GM23338 (cell line): ENCODE measurements around the gene SAA1. TPM values are rescaled to one million over a fixed set of nuclear protein-coding genes. Genes with fewer than 3 reads are reported as not detected.

ENCODE experiments used
- ATAC-seq: fragments of 200-7000 bp; cut with Tn5 transposase; 3 replicates; pipeline ENCODE4 v1.9.1; 2020
- DNase-seq: peaks from one replicate; pipeline ENCODE4 v3.0.0-alpha.2; 2015; ENCODE audit warnings: low spot score
- H2AFZ ChIP-seq: fragments of 200-600 bp; sonication (generic); 2 replicates; pipeline ENCODE4 v1.8.0; 2016; ENCODE audit warnings: antibody characterized with exemption, mild to moderate bottlenecking, moderate library complexity
- H3F3A ChIP-seq: fragments of 200-600 bp; sonication (generic); replicated peaks from 2 replicates; pipeline ENCODE4 v1.8.0; 2017; ENCODE audit warnings: antibody characterized with exemption, mixed run types, low read depth
- H3K27ac ChIP-seq: fragments of 200-600 bp; sonication (generic); 2 replicates; pipeline ENCODE4 v1.6.1; 2016; ENCODE audit warnings: low read depth
- H3K27me3 ChIP-seq: fragments of 200-600 bp; sonication (generic); 2 replicates; pipeline ENCODE4 v1.8.0; 2016; ENCODE audit warnings: mild to moderate bottlenecking, mixed run types, moderate library complexity; ENCODE audit not compliant: insufficient read depth
- H3K36me3 ChIP-seq: fragments of 200-600 bp; sonication (generic); 2 replicates; pipeline ENCODE4 v1.8.0; 2016; ENCODE audit warnings: mild to moderate bottlenecking; ENCODE audit not compliant: insufficient read depth
- H3K4me1 ChIP-seq: fragments of 200-600 bp; sonication (generic); 2 replicates; pipeline ENCODE4 v1.8.0; 2016; ENCODE audit warnings: mild to moderate bottlenecking, moderate library complexity; ENCODE audit not compliant: insufficient read depth
- H3K4me2 ChIP-seq: fragments of 200-600 bp; sonication (generic); 2 replicates; pipeline ENCODE4 v1.7.1; 2017; ENCODE audit warnings: mixed run types
- H3K4me3 ChIP-seq: fragments of 200-600 bp; sonication (generic); 2 replicates; pipeline ENCODE4 v1.6.1; 2016; ENCODE audit warnings: mixed run types
- H3K79me2 ChIP-seq: fragments of 200-600 bp; sonication (generic); replicated peaks from 2 replicates; pipeline ENCODE4 v1.8.0; 2017; ENCODE audit warnings: mild to moderate bottlenecking; ENCODE audit not compliant: insufficient read depth
- H3K9me2 ChIP-seq: fragments of 200-600 bp; sonication (generic); 2 replicates; pipeline ENCODE4 v1.8.0; 2017; ENCODE audit not compliant: insufficient read depth
- H4K20me1 ChIP-seq: fragments of 200-600 bp; sonication (generic); replicated peaks from 2 replicates; pipeline ENCODE4 v1.8.0; 2017; ENCODE audit warnings: mild to moderate bottlenecking; ENCODE audit not compliant: insufficient read depth
- H3K27ac Mint-ChIP-seq: 2 replicates; pipeline ENCODE4 v1.8.0; 2020; ENCODE audit warnings: inconsistent platforms, mild to moderate bottlenecking, moderate library complexity, mixed read lengths
- H3K27me3 Mint-ChIP-seq: 3 replicates; pipeline ENCODE4 v1.8.0; 2022; ENCODE audit warnings: low read depth, mild to moderate bottlenecking, moderate library complexity, mixed read lengths, inconsistent platforms; ENCODE audit not compliant: insufficient read depth, poor library complexity
- H3K36me3 Mint-ChIP-seq: 3 replicates; pipeline ENCODE4 v1.8.0; 2021; ENCODE audit warnings: low read depth, mild to moderate bottlenecking, inconsistent platforms, moderate library complexity, mixed read lengths
- H3K4me1 Mint-ChIP-seq: 3 replicates; pipeline ENCODE4 v1.8.0; 2020; ENCODE audit warnings: mild to moderate bottlenecking, inconsistent platforms, mixed read lengths
- H3K4me3 Mint-ChIP-seq: 3 replicates; pipeline ENCODE4 v1.8.0; 2021; ENCODE audit warnings: moderate library complexity, mild to moderate bottlenecking, inconsistent platforms, mixed read lengths
- H3K9me3 Mint-ChIP-seq: 3 replicates; pipeline ENCODE4 v1.8.0; 2020; ENCODE audit warnings: moderate library complexity, mild to moderate bottlenecking, inconsistent platforms, mixed read lengths
- CREB1 ChIP-seq: fragments of 250-450 bp; sonication (Bioruptor Pico); IDR thresholded peaks from 2 replicates; pipeline ENCODE4 v1.5.0; 2020; ENCODE audit warnings: low read depth, mild to moderate bottlenecking, moderate library complexity
- EZH2 ChIP-seq: fragments of 200-600 bp; sonication (generic); IDR thresholded peaks from one replicate; pipeline ENCODE4 v1.8.0; 2017; ENCODE audit warnings: antibody characterized with exemption, mild to moderate bottlenecking, low read depth; ENCODE audit not compliant: unreplicated experiment
- EZH2phosphoT487 ChIP-seq: fragments of 200-600 bp; sonication (generic); IDR thresholded peaks from one replicate; pipeline ENCODE4 v1.8.1; 2018; ENCODE audit warnings: antibody characterized with exemption; ENCODE audit not compliant: unreplicated experiment
- JUNB ChIP-seq: IDR thresholded peaks from one replicate; pipeline ENCODE4 v1.6.1; 2016; ENCODE audit warnings: antibody characterized with exemption; ENCODE audit not compliant: unreplicated experiment
- POLR2AphosphoS5 ChIP-seq: IDR thresholded peaks from 2 replicates; pipeline ENCODE4 v1.6.1; 2016; ENCODE audit warnings: antibody characterized with exemption, low read depth
- ZNF114 ChIP-seq: fragments of 250-450 bp; sonication (Bioruptor Pico); IDR thresholded peaks from 2 replicates; pipeline ENCODE4 v1.5.0; 2020; ENCODE audit warnings: mild to moderate bottlenecking, moderate library complexity
- polyA plus RNA-seq: library from polyadenylated mRNA; unstranded; fragments of >200 nt; fragmentation: Nextera tagmentation; extraction: Ambion mirVana; gene quantifications from 2 replicates; pipeline ENCODE4 v1.2.1, GENCODE V29; 2016
- total RNA-seq: library from RNA; depleted of rRNA; stranded (reverse); fragments of >200 nt; shearing (Covaris generic); gene quantifications from 2 replicates; pipeline ENCODE4 v1.2.3, GENCODE V29; 2014
- TF ChIP-seq, protein P1 (sequence below): IDR thresholded peaks from one replicate; pipeline ENCODE4 v1.6.1; 2018; ENCODE audit warnings: antibody characterized with exemption; ENCODE audit not compliant: unreplicated experiment
- TF ChIP-seq, protein P2 (sequence below): IDR thresholded peaks from 2 replicates; pipeline ENCODE4 v1.6.1; 2016; ENCODE audit warnings: antibody characterized with exemption
- TF ChIP-seq, protein P3 (sequence below): fragments of 250-450 bp; sonication (Bioruptor Pico); IDR thresholded peaks from 2 replicates; pipeline ENCODE4 v1.5.0; 2020; ENCODE audit warnings: mild to moderate bottlenecking, moderate library complexity
- TF ChIP-seq, protein P4 (sequence below), 2 experiments: fragments of 200-600 bp in 1 of 2; sonication (generic) in 1 of 2; conservative IDR thresholded peaks; 2 replicates each; pipeline versions ENCODE4 v1.5.1 to v1.6.1; 2016 to 2017; ENCODE audit warnings: antibody characterized with exemption in 2 of 2, low read depth in 2 of 2, mild to moderate bottlenecking in 2 of 2, moderate library complexity in 1 of 2

The SAA1 gene
- total and polyA plus RNA-seq, 2 experiments from 2014 or later: not detected

DNA sequence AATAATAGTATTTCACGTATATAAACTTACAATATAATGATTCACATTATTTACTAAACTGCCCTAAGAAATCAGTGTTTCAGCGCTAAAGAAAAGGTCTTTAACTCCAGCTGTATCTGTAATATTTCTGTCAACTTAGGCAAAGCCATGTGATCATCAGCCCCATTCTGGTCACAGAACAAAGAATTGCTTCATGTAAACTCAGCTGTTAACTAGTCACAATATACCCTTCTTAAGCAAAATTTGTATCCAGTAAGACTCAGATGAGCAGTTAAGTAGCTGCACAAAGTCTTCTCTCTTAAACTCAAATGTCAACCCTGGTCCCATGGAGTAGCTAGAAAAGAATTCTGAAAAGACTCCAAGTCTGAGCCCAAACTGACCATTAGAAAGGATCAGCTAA is 29.3 kb downstream of the SAA1 start (continued):
- TF ChIP-seq EZH2 (no peak), CREB1 (CRISPR knock-in tag) (no peak)
- TF ChIP-seq, protein P1, sequence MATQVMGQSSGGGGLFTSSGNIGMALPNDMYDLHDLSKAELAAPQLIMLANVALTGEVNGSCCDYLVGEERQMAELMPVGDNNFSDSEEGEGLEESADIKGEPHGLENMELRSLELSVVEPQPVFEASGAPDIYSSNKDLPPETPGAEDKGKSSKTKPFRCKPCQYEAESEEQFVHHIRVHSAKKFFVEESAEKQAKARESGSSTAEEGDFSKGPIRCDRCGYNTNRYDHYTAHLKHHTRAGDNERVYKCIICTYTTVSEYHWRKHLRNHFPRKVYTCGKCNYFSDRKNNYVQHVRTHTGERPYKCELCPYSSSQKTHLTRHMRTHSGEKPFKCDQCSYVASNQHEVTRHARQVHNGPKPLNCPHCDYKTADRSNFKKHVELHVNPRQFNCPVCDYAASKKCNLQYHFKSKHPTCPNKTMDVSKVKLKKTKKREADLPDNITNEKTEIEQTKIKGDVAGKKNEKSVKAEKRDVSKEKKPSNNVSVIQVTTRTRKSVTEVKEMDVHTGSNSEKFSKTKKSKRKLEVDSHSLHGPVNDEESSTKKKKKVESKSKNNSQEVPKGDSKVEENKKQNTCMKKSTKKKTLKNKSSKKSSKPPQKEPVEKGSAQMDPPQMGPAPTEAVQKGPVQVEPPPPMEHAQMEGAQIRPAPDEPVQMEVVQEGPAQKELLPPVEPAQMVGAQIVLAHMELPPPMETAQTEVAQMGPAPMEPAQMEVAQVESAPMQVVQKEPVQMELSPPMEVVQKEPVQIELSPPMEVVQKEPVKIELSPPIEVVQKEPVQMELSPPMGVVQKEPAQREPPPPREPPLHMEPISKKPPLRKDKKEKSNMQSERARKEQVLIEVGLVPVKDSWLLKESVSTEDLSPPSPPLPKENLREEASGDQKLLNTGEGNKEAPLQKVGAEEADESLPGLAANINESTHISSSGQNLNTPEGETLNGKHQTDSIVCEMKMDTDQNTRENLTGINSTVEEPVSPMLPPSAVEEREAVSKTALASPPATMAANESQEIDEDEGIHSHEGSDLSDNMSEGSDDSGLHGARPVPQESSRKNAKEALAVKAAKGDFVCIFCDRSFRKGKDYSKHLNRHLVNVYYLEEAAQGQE: no peak
- TF ChIP-seq, protein P2, sequence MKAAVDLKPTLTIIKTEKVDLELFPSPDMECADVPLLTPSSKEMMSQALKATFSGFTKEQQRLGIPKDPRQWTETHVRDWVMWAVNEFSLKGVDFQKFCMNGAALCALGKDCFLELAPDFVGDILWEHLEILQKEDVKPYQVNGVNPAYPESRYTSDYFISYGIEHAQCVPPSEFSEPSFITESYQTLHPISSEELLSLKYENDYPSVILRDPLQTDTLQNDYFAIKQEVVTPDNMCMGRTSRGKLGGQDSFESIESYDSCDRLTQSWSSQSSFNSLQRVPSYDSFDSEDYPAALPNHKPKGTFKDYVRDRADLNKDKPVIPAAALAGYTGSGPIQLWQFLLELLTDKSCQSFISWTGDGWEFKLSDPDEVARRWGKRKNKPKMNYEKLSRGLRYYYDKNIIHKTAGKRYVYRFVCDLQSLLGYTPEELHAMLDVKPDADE: no peak

DNA sequence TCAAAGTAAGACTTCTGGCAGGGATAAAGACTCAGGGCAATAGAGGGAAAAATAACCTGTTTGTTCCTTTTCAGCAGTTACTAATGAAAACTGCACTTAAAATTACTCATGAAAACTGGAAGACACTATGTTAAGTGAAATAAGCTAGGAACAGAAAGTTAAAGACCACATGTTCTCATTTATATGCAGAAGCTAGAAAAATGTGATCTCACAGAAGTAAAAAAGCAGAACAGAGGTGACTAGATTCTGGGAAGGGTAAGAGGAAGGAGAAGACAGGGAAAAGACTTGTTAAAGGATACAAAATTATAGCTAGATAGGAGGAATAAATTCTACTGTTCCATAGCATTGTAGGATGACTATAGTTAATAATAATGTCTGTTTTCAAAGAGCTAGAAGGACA is 33.7 kb downstream of the SAA1 start:
- H3K27ac ChIP-seq: no peak overlapping the region
- peaks cover 46% of the 10 kb centered on the region for H3K36me3 ChIP-seq
- no peaks in the 10 kb centered on the region for H3K27me3 Mint-ChIP-seq
- peaks cover 72% of the 10 kb centered on the region for H3K36me3 Mint-ChIP-seq
- no peaks in the 10 kb centered on the region for H3K4me1 ChIP-seq
- TF ChIP-seq JUNB: no peak
- TF ChIP-seq, protein P3, sequence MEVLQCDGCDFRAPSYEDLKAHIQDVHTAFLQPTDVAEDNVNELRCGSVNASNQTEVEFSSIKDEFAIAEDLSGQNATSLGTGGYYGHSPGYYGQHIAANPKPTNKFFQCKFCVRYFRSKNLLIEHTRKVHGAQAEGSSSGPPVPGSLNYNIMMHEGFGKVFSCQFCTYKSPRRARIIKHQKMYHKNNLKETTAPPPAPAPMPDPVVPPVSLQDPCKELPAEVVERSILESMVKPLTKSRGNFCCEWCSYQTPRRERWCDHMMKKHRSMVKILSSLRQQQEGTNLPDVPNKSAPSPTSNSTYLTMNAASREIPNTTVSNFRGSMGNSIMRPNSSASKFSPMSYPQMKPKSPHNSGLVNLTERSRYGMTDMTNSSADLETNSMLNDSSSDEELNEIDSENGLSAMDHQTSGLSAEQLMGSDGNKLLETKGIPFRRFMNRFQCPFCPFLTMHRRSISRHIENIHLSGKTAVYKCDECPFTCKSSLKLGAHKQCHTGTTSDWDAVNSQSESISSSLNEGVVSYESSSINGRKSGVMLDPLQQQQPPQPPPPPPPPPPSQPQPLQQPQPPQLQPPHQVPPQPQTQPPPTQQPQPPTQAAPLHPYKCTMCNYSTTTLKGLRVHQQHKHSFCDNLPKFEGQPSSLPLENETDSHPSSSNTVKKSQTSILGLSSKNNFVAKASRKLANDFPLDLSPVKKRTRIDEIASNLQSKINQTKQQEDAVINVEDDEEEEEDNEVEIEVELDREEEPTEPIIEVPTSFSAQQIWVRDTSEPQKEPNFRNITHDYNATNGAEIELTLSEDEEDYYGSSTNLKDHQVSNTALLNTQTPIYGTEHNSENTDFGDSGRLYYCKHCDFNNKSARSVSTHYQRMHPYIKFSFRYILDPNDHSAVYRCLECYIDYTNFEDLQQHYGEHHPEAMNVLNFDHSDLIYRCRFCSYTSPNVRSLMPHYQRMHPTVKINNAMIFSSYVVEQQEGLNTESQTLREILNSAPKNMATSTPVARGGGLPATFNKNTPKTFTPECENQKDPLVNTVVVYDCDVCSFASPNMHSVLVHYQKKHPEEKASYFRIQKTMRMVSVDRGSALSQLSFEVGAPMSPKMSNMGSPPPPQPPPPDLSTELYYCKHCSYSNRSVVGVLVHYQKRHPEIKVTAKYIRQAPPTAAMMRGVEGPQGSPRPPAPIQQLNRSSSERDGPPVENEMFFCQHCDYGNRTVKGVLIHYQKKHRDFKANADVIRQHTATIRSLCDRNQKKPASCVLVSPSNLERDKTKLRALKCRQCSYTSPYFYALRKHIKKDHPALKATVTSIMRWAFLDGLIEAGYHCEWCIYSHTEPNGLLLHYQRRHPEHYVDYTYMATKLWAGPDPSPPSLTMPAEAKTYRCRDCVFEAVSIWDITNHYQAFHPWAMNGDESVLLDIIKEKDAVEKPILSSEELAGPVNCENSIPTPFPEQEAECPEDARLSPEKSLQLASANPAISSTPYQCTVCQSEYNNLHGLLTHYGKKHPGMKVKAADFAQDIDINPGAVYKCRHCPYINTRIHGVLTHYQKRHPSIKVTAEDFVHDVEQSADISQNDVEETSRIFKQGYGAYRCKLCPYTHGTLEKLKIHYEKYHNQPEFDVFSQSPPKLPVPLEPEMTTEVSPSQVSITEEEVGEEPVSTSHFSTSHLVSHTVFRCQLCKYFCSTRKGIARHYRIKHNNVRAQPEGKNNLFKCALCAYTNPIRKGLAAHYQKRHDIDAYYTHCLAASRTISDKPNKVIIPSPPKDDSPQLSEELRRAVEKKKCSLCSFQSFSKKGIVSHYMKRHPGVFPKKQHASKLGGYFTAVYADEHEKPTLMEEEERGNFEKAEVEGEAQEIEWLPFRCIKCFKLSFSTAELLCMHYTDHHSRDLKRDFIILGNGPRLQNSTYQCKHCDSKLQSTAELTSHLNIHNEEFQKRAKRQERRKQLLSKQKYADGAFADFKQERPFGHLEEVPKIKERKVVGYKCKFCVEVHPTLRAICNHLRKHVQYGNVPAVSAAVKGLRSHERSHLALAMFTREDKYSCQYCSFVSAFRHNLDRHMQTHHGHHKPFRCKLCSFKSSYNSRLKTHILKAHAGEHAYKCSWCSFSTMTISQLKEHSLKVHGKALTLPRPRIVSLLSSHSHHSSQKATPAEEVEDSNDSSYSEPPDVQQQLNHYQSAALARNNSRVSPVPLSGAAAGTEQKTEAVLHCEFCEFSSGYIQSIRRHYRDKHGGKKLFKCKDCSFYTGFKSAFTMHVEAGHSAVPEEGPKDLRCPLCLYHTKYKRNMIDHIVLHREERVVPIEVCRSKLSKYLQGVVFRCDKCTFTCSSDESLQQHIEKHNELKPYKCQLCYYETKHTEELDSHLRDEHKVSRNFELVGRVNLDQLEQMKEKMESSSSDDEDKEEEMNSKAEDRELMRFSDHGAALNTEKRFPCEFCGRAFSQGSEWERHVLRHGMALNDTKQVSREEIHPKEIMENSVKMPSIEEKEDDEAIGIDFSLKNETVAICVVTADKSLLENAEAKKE: no peak
- no peak for TF ChIP-seq POLR2AphosphoS5
- no peak for TF ChIP-seq EZH2phosphoT487
- TF ChIP-seq, protein P2: no peak
- TF ChIP-seq, protein P4, sequence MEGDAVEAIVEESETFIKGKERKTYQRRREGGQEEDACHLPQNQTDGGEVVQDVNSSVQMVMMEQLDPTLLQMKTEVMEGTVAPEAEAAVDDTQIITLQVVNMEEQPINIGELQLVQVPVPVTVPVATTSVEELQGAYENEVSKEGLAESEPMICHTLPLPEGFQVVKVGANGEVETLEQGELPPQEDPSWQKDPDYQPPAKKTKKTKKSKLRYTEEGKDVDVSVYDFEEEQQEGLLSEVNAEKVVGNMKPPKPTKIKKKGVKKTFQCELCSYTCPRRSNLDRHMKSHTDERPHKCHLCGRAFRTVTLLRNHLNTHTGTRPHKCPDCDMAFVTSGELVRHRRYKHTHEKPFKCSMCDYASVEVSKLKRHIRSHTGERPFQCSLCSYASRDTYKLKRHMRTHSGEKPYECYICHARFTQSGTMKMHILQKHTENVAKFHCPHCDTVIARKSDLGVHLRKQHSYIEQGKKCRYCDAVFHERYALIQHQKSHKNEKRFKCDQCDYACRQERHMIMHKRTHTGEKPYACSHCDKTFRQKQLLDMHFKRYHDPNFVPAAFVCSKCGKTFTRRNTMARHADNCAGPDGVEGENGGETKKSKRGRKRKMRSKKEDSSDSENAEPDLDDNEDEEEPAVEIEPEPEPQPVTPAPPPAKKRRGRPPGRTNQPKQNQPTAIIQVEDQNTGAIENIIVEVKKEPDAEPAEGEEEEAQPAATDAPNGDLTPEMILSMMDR (conservative IDR thresholded peaks at IDR 0.05; ENCODE audit: low read depth in 2 of 2): no peak
- no peak for TF ChIP-seq CREB1 (CRISPR knock-in tag)
- no peak for TF ChIP-seq EZH2
- no peak for TF ChIP-seq ZNF114 (CRISPR knock-in tag)
- DNase-seq (no peak), ATAC-seq (no peak)
- no peak overlapping the region for H3K27ac Mint-ChIP-seq
- H2AFZ ChIP-seq: no peak overlapping the region
- H3K4me1 Mint-ChIP-seq: no peaks in the 10 kb centered on the region
- no peak overlapping the region for H3K4me2 ChIP-seq
- H3K9me2 ChIP-seq: no peaks in the 10 kb centered on the region
- H3K9me3 Mint-ChIP-seq: no peaks in the 10 kb centered on the region
- no peaks in the 10 kb centered on the region for H3F3A ChIP-seq
- H3K27me3 ChIP-seq: no peaks in the 10 kb centered on the region
- no peaks in the 10 kb centered on the region for H3K79me2 ChIP-seq
- no peak overlapping the region for H3K4me3 Mint-ChIP-seq
- peaks cover 5% of the 10 kb centered on the region for H4K20me1 ChIP-seq
- no peak overlapping the region for H3K4me3 ChIP-seq
